Stimulated activated CD4-positive, alpha-beta T cell treated with anti-CD3 and anti-CD28 coated beads, Interleukin-2, amount 100 ng/mL, for 24 hours (primary cell): Measurements from ENCODE around the gene PEX11G.
"Not testable (repeated sequence)": the region's sequence is repeated elsewhere in the genome, so short reads cannot be mapped to it uniquely, and the experiment has no call there.

Experiments used
- DNase-seq, 2 donors: peaks; one replicate each; pipeline ENCODE4 v3.0.0-alpha.2; 2020

Gene PEX11G

GRCh38 chr19:7463575-7463974 is 25.3 kb downstream of the PEX11G start:
- no peak for DNase-seq

GRCh38 chr19:7461841-7462629 is 26.8 kb downstream of the PEX11G start:
- no peak for DNase-seq

- DNase-seq = no peak
Measured at GRCh38 chr19:7460562-7460966, 28.3 kb downstream of the PEX11G start.

DNA sequence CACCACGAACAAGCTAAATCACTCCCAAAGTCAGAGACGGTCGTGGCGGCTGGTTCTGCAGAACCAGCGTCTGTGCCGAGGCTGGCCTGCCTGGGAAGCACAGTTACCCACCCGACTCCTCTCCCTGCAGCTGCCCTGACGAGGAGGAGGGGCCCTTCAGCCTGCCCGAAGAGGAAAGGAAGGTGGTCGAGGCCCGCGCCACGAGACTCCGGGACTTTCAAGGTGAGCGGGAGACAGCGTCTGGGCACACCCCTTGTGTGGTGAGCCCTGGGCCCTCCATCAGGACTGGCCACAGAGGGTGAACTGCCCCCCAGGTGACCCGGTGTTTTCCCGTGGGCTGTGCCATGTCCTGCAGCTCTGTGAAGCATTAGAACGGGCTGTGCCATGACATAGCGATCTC is 29.1 kb downstream of the PEX11G start:
- DNase-seq = no peak

DNA sequence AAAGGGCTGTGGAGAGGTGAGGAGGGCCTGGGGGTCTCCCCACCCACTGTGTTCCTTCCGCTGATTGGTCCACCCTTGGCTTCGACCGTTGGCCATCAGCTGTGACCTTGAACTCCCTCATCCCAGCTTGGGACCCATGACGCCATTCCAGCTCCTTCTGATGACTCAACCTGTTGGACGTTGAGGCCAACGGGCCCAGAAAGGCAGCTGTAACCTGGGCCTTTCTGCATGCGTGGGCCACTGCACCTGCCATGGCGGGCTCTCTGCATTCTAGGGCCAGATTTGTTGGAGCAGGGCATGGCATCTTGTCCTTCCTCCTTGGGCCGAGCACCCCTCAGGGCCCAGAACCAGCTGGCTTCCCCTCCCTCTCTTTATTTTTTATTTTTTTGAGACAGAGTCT is 30.2 kb downstream of the PEX11G start:
- no peak for DNase-seq

DNA sequence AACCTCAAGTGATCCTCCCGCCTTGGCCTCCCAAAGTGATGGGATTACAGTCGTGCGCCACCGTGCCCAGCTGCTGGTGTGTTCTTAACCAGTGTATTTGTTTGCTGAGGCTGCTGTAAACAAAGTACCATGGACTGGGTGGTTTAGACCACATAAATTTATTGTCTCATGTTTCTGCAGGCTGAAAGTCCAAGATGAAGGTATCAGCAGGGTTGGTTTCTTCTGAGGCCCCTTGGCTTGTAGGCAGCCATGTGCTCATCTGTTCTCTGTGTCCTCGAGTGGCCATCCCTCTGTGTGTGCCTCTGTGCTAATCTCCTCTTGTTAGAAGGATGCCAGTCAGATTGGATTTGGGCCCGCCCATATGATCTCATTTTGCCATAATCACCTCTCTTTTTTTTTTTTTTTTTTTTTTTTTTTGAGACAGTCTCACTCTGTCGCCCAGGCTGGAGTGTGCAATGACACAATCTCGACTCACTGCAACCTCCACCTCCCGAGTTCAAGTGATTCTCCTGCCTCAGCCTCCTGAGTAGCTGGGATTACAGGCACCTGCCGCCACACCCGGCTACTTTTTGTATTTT is 31.8 kb downstream of the PEX11G start:
- peak in 1 of 2 donors; percentile 6 for DNase-seq

DNA sequence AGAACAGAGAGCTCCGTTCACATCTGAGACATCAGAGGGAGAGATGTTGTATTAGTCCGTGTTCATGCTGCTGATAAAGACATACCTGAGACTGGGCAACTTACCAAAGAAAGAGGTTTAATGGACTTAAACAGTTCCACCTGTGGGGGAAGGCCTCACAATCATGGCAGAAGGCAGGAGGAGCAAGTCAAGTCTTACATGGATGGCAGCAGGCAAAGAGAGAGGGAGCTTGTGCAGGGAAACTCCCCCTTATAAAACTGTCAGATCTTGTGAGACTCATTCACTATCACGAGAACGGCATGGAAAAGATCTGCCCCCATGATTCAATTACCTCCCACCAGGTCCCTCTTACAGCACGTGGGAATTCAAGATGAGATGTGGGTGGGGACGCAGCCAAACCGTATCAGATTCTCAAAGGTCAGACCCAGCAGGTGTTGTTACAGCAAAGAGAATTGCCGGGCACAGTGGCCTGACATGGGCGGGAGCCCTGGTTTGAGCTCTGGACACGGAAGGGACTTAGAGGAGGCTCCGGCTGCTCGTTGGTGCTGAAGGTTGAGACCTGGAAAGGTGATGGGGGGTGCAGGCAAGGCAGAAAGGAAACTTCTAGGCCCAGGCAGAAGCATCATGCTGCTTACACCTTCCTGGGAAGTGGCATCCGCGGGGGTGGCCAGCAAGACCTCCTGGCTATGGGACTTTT is 33.1 kb downstream of the PEX11G start:
- DNase-seq = no peak

DNA sequence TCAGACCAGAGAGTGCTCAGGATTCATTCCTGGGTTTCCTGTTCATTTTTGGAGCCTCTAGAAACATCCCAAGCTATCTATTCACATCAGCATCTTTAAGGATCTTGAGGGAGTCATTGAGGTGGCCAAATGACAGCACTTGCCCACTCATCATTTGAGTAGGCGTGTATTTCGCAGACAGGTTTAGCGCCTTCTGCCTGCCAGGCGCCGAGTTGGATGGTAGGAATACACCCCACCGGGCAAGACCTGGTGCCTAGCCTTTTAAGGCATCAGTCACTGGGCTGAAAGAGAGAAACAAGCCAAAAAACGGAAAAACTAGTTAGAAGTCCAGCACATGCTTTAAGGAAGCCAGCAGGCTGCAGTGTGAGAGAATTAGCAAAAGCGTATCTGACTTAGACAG is 33.8 kb downstream of the PEX11G start:
- DNase-seq = no peak

- no peak for DNase-seq
Measured at GRCh38 chr19:7450243-7451223, 38.3 kb downstream of the PEX11G start.

- not testable (repeated sequence) for DNase-seq
Measured at GRCh38 chr19:7449391-7450070, 39.3 kb downstream of the PEX11G start.

DNA sequence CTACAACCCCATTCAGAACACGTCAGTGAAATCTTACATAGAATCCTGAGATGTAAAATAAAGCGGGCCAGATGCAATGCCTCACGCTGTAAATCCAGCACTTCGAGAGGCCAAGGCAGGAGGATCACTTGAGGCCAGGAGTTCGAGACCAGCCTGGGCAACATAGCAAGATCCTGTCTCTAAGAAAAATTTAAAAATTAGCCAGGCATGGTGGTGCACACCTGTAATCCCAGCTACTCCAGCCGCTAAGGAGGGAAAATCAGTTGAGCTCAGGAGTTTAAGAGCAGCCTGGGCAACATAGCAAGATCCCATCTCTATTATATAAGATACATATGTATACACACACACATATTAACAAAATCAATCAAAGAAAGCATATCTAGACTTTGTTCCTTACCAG is 41.2 kb downstream of the PEX11G start:
- no peak for DNase-seq

DNA sequence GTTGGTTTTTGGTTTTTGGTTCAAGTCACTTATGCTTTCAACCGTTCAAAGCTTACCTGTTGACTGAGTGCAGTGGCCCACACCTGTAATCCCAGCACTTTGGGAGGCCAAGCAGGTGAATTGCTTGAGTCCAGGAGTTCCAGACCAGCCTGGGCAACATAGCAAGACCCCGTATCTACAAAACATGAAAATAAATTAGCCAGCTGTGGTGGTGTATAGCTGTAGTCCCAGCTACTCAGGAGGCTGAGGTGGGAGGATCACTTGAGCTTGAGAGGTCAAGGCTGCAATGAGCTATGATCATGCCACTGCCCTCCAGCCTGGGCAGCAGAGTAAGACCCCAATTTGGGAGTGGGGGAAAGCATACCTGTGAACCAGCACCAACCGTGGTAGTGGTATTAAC is 43.7 kb downstream of the PEX11G start:
- DNase-seq = no peak

- DNase-seq = no peak
Measured at GRCh38 chr19:7444042-7444441, 44.8 kb downstream of the PEX11G start.

DNA sequence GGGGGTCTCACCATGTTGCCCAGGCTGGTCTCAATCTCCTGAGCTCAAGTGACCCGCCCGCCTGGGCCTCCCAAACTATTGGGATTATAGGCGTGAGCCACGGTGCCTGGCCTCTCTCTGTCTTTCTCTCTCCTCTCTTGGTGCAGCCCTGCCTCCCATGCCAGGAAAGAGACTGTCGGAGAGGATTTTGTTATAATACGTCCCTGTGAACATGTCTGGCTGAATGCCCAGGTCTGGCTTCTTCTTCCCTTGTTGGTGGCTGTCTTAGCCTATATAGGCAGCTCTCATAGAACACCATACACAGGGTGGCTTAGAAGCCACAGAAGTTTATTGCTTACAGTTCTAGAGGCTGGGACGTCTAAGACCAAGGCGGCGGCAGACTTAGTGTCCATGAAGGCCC is 46.4 kb downstream of the PEX11G start:
- DNase-seq = no peak

- no peak for DNase-seq
Measured at GRCh38 chr19:7441468-7442146, 47.2 kb downstream of the PEX11G start.

GRCh38 chr19:7440188-7440975 is 48.5 kb downstream of the PEX11G start:
- DNase-seq = no peak

DNA sequence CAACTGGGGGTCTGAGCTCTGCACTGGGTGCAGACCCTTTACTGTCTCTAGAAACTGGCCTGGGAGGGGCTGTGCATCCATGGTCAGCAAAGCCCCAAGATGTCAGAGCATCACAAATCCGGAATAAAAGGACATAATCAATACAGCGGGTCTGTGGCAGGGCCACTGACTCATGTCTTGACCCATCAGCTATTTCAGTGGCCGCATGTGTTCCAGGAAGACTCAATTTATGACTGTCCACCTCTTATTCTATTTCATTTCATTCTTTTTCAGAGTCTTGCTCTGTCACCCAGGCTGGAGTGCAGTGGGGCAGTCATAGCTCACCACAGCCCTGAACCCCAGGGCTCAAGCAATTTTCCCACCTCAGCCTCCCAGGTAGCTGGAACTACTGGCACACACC is 53.2 kb downstream of the PEX11G start:
- DNase-seq = no peak

- no peak for DNase-seq
Measured at GRCh38 chr19:7434391-7434790, 54.4 kb downstream of the PEX11G start.

GRCh38 chr19:7433456-7433855 is 55.4 kb downstream of the PEX11G start:
- not testable (repeated sequence) for DNase-seq

GRCh38 chr19:7429638-7430282 is 59.1 kb downstream of the PEX11G start:
- no peak for DNase-seq
